HT-29 (cell line): ENCODE measurements around the gene GALNT3. TPM values are rescaled to one million over a fixed set of nuclear protein-coding genes. Genes with fewer than 3 reads are reported as not detected.

Source experiments
- DNase-seq: peaks from one replicate; pipeline ENCODE4 v3.0.0-alpha.2; 2015; ENCODE audit warnings: low spot score
- total RNA-seq: library from RNA; depleted of rRNA; stranded (reverse); fragments of >200 nt; shearing (Covaris generic); gene quantifications from 2 replicates; pipeline ENCODE4 v1.2.3, GENCODE V29; 2014; rRNA removed

GALNT3 gene
- 35.2 and 39.6 TPM in 2 replicates for total RNA-seq

- peak; percentile 93 for DNase-seq
These were observed at the start of gene GALNT3 for GRCh38 chr2:165793779-165794535. TSS of gene GALNT3 (minus strand) at chr2:165794247. CDS start at chr2:165770700, 23,547 bp downstream.

- no peak for DNase-seq
These were observed 49.3 kb upstream of the GALNT3 start for GRCh38 chr2:165843351-165843750.

GRCh38 chr2:165840333-165840958 lies 46.4 kb upstream of the GALNT3 start:
- no peak for DNase-seq

GRCh38 chr2:165839610-165840009 lies 45.6 kb upstream of the GALNT3 start:
- no peak for DNase-seq

- no peak for DNase-seq
These were observed 43.1 kb upstream of the GALNT3 start for GRCh38 chr2:165837122-165837521.

DNA sequence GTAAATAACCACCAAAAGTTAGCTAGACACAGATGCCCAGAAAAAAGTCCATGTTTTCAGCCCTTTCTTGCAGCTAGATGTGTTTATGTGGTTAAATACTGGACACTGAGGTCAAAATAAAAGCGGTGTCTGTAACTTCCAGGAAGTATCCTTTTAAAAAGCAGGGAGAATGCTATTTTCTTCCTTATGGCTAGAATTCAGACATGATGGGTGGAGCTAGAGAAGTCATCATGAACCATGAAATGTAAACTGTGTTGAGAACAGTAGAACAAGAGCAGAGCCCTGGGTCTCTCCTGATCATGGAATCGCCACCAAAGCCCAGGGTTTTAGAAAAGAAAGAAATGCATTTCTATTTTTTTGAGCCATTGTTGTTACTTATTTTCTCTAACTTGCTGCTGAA lies 41.3 kb upstream of the GALNT3 start:
- no peak for DNase-seq

GRCh38 chr2:165833156-165833555 lies 39.1 kb upstream of the GALNT3 start:
- DNase-seq: peak; percentile 20

- DNase-seq: no peak
These were observed 33.9 kb upstream of the GALNT3 start for GRCh38 chr2:165827921-165828276.

GRCh38 chr2:165827016-165827920 lies 33.2 kb upstream of the GALNT3 start:
- DNase-seq: no peak

DNA sequence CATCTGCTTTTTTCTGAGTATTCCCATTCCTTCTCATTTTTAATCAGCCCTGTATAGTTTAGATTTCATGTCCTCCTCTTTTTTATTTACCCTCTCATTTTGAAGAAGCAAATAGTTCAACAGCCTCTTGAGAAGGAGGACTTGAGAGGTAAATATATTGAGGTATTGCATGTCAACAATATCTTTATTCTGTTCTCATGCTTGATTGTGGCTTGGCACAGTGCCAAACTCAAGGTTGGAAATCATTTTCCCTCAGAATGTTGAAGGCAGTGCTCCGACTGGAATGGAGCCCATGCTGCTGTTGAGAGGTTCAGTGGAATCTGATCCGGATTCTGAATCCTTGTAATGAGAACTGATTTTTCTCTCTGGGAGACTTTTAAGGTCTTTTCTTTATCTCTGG lies 31.0 kb upstream of the GALNT3 start:
- peak; percentile 68 for DNase-seq

DNA sequence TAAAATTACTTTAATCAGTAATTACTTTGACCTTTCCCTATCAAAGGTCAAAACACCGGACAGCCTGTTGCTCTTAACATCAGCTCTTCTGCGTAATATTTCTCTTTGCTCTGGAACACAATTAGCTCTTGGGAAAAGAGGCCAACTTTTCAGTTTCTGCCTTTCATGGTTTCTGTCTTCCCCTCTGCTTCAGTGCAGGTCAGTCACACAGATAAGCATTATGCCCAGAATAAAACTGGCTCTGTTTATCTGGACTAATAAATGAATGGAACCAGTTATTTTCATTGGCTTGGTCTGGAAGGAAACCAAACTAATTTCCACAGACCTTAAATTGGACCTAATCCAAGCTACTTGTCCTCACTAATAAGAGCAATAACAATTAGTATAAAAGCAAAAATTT lies 26.2 kb upstream of the GALNT3 start:
- no peak for DNase-seq

DNA sequence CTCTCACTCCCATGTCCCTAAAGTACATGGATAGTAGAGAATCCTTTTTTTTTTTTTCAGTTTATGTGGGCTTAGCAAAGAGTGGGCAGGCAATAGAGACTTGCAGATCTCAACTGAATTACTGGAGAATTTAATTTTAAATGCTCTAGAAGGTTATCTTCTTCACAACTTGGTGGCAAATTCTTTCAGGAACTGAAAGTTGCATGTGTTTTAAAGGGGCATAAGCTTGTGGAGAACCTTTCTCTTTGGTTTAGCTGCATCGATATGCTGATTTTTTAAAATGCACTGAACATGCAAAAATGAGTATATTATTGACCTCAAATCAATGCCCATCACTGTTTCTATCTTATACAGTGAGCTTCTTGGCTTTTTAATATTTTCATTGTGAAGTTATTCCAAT lies 24.9 kb upstream of the GALNT3 start:
- no peak for DNase-seq

DNA sequence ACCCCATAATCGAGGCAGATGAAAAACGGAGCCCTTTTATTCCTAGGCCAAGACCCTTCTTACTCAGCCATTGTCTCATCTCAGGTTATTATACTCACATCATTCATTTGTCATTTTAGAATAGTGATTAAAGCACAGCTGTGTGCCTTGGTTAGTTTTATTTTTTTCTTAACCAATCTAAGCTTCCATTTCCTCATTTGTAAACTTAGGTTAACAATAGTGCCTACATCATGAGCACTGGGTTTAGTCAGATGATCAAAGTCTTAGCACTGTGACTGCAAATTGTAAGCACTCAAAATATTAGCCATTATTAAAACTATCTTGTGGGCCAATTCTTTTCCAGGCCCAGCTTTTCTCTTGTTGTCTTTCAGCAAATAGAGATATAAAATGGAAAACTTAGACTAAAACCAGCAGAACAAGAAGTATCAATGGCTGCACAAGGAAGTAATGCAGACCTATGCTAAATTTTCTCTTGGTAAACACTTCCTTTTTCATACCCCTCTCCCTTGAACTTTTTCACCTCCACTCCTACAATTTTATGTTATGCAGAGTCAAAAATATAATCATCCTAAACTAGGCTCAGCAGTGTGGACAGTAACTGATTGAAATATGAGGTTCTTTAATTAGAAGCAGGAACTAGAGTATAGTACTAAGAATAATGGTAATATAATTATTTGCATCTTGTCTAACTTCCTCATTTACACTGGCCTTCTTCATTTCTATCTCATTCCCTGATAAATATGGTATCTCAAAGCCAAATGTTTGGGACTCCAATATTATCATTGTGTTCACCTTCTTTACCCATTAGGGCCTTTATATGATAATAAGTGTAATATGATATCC lies 21.5 kb upstream of the GALNT3 start:
- DNase-seq: no peak

DNA sequence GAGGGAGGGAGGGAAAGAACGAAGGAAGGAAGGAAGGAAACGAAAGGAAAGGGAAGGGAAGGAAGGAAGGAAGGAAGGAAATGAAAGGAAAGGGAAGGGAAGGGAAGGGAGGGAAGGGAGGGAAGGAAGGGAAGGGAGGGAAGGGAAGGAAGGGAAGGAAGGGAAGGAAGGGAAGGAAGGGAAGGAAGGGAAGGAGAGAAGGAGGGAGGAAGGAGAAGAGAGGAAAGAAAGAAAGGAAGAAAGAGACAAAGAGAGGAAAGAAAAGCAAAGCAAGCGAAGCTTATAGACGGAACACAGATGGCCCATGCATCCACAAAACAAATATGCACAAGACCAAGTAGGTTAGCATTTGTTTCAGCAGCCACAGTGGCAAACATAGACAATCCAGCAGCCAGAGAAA lies 20.4 kb upstream of the GALNT3 start:
- DNase-seq: no peak

DNA sequence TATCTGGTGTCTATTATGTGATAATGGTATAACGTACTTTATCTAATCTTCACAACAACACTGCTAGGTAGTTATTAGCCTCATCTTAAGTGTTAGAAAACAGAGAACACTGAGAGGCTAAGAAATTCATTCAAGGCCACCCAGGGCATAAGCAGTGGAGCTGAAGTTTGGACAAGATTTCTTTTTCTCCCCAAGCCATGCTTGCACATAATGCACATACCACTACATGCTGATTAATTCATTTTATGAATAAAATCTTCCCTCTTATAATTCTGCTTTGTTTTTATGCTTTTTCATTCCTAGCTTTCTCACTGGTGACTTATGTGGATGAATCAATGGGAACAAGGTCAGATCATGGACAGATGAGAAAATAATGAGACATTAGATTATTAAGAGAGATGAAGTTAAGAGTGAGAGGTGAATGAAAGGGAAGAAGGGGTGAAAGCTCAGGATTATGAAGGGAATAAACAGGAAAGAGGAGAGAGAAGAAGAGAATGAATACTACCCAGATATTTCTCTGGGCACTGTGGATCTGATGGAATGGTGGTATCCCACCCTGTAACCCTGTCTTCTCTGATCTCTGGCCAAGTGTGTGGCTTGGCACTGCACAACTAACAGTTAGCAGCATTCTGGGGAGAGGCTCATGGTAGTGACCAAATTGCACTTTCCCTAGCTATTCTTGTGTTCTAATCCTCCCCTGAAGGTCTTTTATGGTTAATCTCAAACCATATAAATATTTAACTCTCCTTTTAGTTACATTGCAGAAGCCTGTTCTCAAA lies 17.7 kb upstream of the GALNT3 start:
- DNase-seq: no peak

- no peak for DNase-seq
These were observed 16.4 kb upstream of the GALNT3 start for GRCh38 chr2:165810418-165810817.

DNA sequence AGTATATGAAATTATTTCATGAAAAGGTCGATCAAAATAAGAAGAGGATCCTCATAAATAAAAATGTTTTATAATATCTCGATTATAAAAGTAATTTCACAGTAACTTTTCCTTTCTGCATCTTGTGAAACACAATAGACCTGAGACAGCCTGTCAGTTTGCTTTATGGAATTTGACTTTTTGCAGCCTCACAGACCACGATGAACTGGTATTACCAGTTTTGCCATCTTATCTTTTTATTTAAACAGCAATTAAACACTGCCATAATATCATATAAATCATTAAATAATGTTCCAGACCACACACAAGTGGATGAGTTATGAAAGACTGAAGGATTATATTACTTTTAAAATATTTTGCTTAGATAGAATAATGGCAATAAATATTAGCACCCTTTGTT lies 10.7 kb upstream of the GALNT3 start:
- peak; percentile 89 for DNase-seq

GRCh38 chr2:165803123-165803760 lies 9.2 kb upstream of the GALNT3 start:
- peak; percentile 59 for DNase-seq

GRCh38 chr2:165801176-165801575 lies 7.1 kb upstream of the GALNT3 start:
- DNase-seq: no peak
